ENCODE data around the gene MYO18A.
"Not testable (repeated sequence)": the region's sequence is repeated elsewhere in the genome, so short reads cannot be mapped to it uniquely, and the experiment has no call there.

MYO18A gene

GRCh38 chr17:29147682-29148081 lies 32.5 kb downstream of the MYO18A start:
- DNase-seq (ENCODE audit: low read depth in 2 of 2), result no peak

GRCh38 chr17:29147228-29147627 lies 33.0 kb downstream of the MYO18A start:
- not testable (repeated sequence) for DNase-seq (ENCODE audit: low read depth in 2 of 2)

GRCh38 chr17:29146369-29146972 lies 33.7 kb downstream of the MYO18A start:
- no peak for DNase-seq (ENCODE audit: low read depth in 2 of 2)

GRCh38 chr17:29145289-29146073 lies 34.7 kb downstream of the MYO18A start:
- peak; percentile 58 to 59 for DNase-seq (ENCODE audit: low read depth in 2 of 2)

- no peak for DNase-seq (ENCODE audit: low read depth in 2 of 2)
These were observed 36.3 kb downstream of the MYO18A start for GRCh38 chr17:29143894-29144293.

GRCh38 chr17:29141514-29141876 lies 38.7 kb downstream of the MYO18A start:
- DNase-seq (ENCODE audit: low read depth in 2 of 2), result no peak

- DNase-seq (ENCODE audit: low read depth in 2 of 2), result peak; percentile 15 to 27
These were observed 39.3 kb downstream of the MYO18A start for GRCh38 chr17:29140631-29141513.

- DNase-seq (ENCODE audit: low read depth in 2 of 2), result peak; percentile 74 to 79
These were observed 40.1 kb downstream of the MYO18A start for GRCh38 chr17:29140051-29140621.

GRCh38 chr17:29138971-29139691 lies 41.1 kb downstream of the MYO18A start:
- peak in 1 of 2 donors; percentile 14 for DNase-seq (ENCODE audit: low read depth in 2 of 2)

- peak; percentile 26 to 33 for DNase-seq (ENCODE audit: low read depth in 2 of 2)
These were observed 41.8 kb downstream of the MYO18A start for GRCh38 chr17:29138184-29138955.

GRCh38 chr17:29136998-29137730 lies 43.0 kb downstream of the MYO18A start:
- DNase-seq (ENCODE audit: low read depth in 2 of 2), result no peak

GRCh38 chr17:29135464-29135863 lies 44.7 kb downstream of the MYO18A start:
- DNase-seq (ENCODE audit: low read depth in 2 of 2), result no peak

- DNase-seq (ENCODE audit: low read depth in 2 of 2), result no peak
These were observed 47.0 kb downstream of the MYO18A start for GRCh38 chr17:29133121-29133713.

- no peak for DNase-seq (ENCODE audit: low read depth in 2 of 2)
These were observed 48.1 kb downstream of the MYO18A start for GRCh38 chr17:29131814-29132682.

- DNase-seq (ENCODE audit: low read depth in 2 of 2), result no peak
These were observed 50.5 kb downstream of the MYO18A start for GRCh38 chr17:29129731-29130130.

- DNase-seq (ENCODE audit: low read depth in 2 of 2), result no peak
These were observed 52.4 kb downstream of the MYO18A start for GRCh38 chr17:29127840-29128239.

GRCh38 chr17:29126268-29126930 lies 53.8 kb downstream of the MYO18A start:
- DNase-seq (ENCODE audit: low read depth in 2 of 2), result no peak

- DNase-seq (ENCODE audit: low read depth in 2 of 2), result no peak
These were observed 54.5 kb downstream of the MYO18A start for GRCh38 chr17:29125651-29126050.
